H9 (cell line): ENCODE results near the gene CERK. TPM values are rescaled to one million over a fixed set of nuclear protein-coding genes. Genes with fewer than 3 reads are reported as not detected.

Experiments used
- DNase-seq: peaks from one replicate; pipeline ENCODE4 v3.0.0-alpha.2; 2017
- H2AFZ ChIP-seq: one replicate; pipeline ENCODE4 v1.6.1; 2013; ENCODE audit warnings: mild to moderate bottlenecking, low read length, control low read depth, moderate library complexity
- H2AK5ac ChIP-seq: 2 replicates; pipeline ENCODE4 v1.6.1; 2013; ENCODE audit warnings: low read length, control low read depth, mixed read lengths; ENCODE audit not compliant: insufficient read length
- H2BK120ac ChIP-seq: one replicate; pipeline ENCODE4 v1.6.1; 2013; ENCODE audit warnings: low read depth, mild to moderate bottlenecking, low read length, control low read depth, inconsistent platforms; ENCODE audit not compliant: poor library complexity, severe bottlenecking
- H2BK12ac ChIP-seq: 2 replicates; pipeline ENCODE4 v1.6.1; 2013; ENCODE audit warnings: low read length, control low read depth, mixed read lengths, low read depth; ENCODE audit not compliant: insufficient read length
- H2BK15ac ChIP-seq: 2 replicates; pipeline ENCODE4 v1.6.1; 2013; ENCODE audit warnings: low read depth, low read length, control low read depth
- H2BK20ac ChIP-seq: one replicate; pipeline ENCODE4 v1.6.1; 2013; ENCODE audit warnings: low read depth, mild to moderate bottlenecking, low read length, control low read depth, inconsistent platforms; ENCODE audit not compliant: poor library complexity, severe bottlenecking
- H2BK5ac ChIP-seq: 2 replicates; pipeline ENCODE4 v1.6.1; 2013; ENCODE audit warnings: low read length, control low read depth, mixed read lengths; ENCODE audit not compliant: insufficient read length
- H3K14ac ChIP-seq: 2 replicates; pipeline ENCODE4 v1.6.1; 2013; ENCODE audit warnings: low read length, control low read depth; ENCODE audit not compliant: insufficient read depth
- H3K18ac ChIP-seq: 2 replicates; pipeline ENCODE4 v1.6.1; 2013; ENCODE audit warnings: low read depth, mild to moderate bottlenecking, mixed read lengths, low read length, control low read depth; ENCODE audit not compliant: insufficient read length
- H3K23ac ChIP-seq: 2 replicates; pipeline ENCODE4 v1.6.1; 2013; ENCODE audit warnings: low read length, control low read depth, mixed read lengths, low read depth; ENCODE audit not compliant: insufficient read length
- H3K23me2 ChIP-seq: 2 replicates; pipeline ENCODE4 v1.6.1; 2013; ENCODE audit warnings: low read depth, mild to moderate bottlenecking, mixed read lengths, low read length, control low read depth; ENCODE audit not compliant: insufficient read length, poor library complexity, severe bottlenecking
- H3K27ac ChIP-seq: 2 replicates; pipeline ENCODE4 v1.5.1; 2013; ENCODE audit warnings: low read length, control low read depth, mixed read lengths, low read depth; ENCODE audit not compliant: insufficient read length
- H3K27me3 ChIP-seq: 2 replicates; pipeline ENCODE4 v1.6.1; 2013; ENCODE audit warnings: low read length, control low read depth, inconsistent platforms; ENCODE audit not compliant: insufficient read depth
- H3K4ac ChIP-seq: 2 replicates; pipeline ENCODE4 v1.6.1; 2013; ENCODE audit warnings: low read depth, mild to moderate bottlenecking, control low read depth, inconsistent platforms, low read length, moderate library complexity
- H3K4me1 ChIP-seq: 2 replicates; pipeline ENCODE4 v1.6.1; 2013; ENCODE audit warnings: low read length, control low read depth, inconsistent platforms; ENCODE audit not compliant: insufficient read depth
- H3K4me2 ChIP-seq: 2 replicates; pipeline ENCODE4 v1.6.1; 2013; ENCODE audit warnings: low read length, control low read depth, mixed read lengths; ENCODE audit not compliant: insufficient read length, insufficient read depth
- H3K56ac ChIP-seq: 2 replicates; pipeline ENCODE4 v1.6.1; 2013; ENCODE audit warnings: low read depth, mild to moderate bottlenecking, mixed read lengths, low read length, control low read depth; ENCODE audit not compliant: insufficient read length
- H3K79me1 ChIP-seq: 2 replicates; pipeline ENCODE4 v1.6.1; 2013; ENCODE audit warnings: low read depth, mild to moderate bottlenecking, moderate library complexity, low read length, control low read depth, inconsistent platforms; ENCODE audit not compliant: insufficient read depth, poor library complexity, severe bottlenecking
- H3K79me2 ChIP-seq: 2 replicates; pipeline ENCODE4 v1.6.1; 2013; ENCODE audit warnings: low read length, control low read depth, inconsistent platforms; ENCODE audit not compliant: insufficient read depth
- H3K9ac ChIP-seq: 2 replicates; pipeline ENCODE4 v1.6.1; 2013; ENCODE audit warnings: low read length, control low read depth, mixed read lengths; ENCODE audit not compliant: insufficient read length; ENCODE audit errors: extremely low read depth
- H3K9me3 ChIP-seq: one replicate; pipeline ENCODE4 v1.6.1; 2013; ENCODE audit warnings: low read depth, low read length, inconsistent platforms; ENCODE audit not compliant: control insufficient read depth
- H3T11ph ChIP-seq: one replicate; pipeline ENCODE4 v1.6.1; 2013; ENCODE audit warnings: mild to moderate bottlenecking, low read length, control low read depth, inconsistent platforms
- H4K20me1 ChIP-seq: one replicate; pipeline ENCODE4 v1.6.1; 2013; ENCODE audit not compliant: control insufficient read depth, insufficient read length, insufficient read depth
- H4K5ac ChIP-seq: 2 replicates; pipeline ENCODE4 v1.6.1; 2013; ENCODE audit warnings: low read depth, mild to moderate bottlenecking, mixed read lengths, low read length, control low read depth; ENCODE audit not compliant: insufficient read length
- H4K8ac ChIP-seq: replicated peaks from 2 replicates; pipeline ENCODE4 v1.6.1; 2013; ENCODE audit warnings: low read length, control low read depth, mixed read lengths, low read depth; ENCODE audit not compliant: insufficient read length
- H4K91ac ChIP-seq: 2 replicates; pipeline ENCODE4 v1.6.1; 2013; ENCODE audit warnings: low read depth, mild to moderate bottlenecking, moderate library complexity, mixed read lengths, low read length, control low read depth; ENCODE audit not compliant: insufficient read length
- H3K27ac Mint-ChIP-seq, 3 experiments: 2 replicates in 2 of 3; 3 replicates in 1 of 3; pipeline ENCODE4 v1.8.0; 2020 to 2021; ENCODE audit warnings: mixed read lengths in 3 of 3, mild to moderate bottlenecking in 1 of 3, moderate library complexity in 1 of 3
- H3K27me3 Mint-ChIP-seq: 2 replicates; pipeline ENCODE4 v1.8.0; 2021; ENCODE audit warnings: low read depth, mild to moderate bottlenecking, moderate library complexity, mixed read lengths
- H3K36me3 Mint-ChIP-seq, 3 experiments: 2 replicates in 2 of 3; 3 replicates in 1 of 3; pipeline ENCODE4 v1.8.0; 2020 to 2021; ENCODE audit warnings: low read depth in 3 of 3, mixed read lengths in 3 of 3; ENCODE audit not compliant: insufficient read depth in 1 of 3
- H3K4me1 Mint-ChIP-seq, 2 experiments: 2 replicates each; pipeline ENCODE4 v1.8.0; 2020; ENCODE audit warnings: mixed read lengths in 2 of 2
- H3K4me3 Mint-ChIP-seq, 2 experiments: 2 replicates in 1 of 2; 3 replicates in 1 of 2; pipeline ENCODE4 v1.8.0; 2020 to 2021; ENCODE audit warnings: mild to moderate bottlenecking in 2 of 2, mixed read lengths in 2 of 2, moderate library complexity in 1 of 2
- H3K9me3 Mint-ChIP-seq, 2 experiments: 2 replicates in 1 of 2; 3 replicates in 1 of 2; pipeline ENCODE4 v1.8.0; 2020; ENCODE audit warnings: mild to moderate bottlenecking in 2 of 2, mixed read lengths in 2 of 2, moderate library complexity in 1 of 2
- CTCF ChIP-seq: fragments of 200-600 bp; sonication (generic); conservative IDR thresholded peaks from 3 replicates; pipeline ENCODE4 v1.8.0; 2021; ENCODE audit warnings: antibody characterized with exemption, mild to moderate bottlenecking
- WGBS: extraction: QIAGEN DNeasy Blood & Tissue Kit; methylation state at CpG from one replicate; pipeline ENCODE4 v1.1.7; 2013; ENCODE audit warnings: missing lambda C conversion rate, low lambda C conversion rate, mixed read lengths; ENCODE audit not compliant: insufficient read length; ENCODE audit errors: extremely low coverage; 5-methylcytosine and 5-hydroxymethylcytosine counted together
- total RNA-seq: library from RNA; stranded (reverse); gene quantifications from 2 replicates; pipeline ENCODE4 v1.2.1, GENCODE V29; 2021

CERK gene
- total RNA-seq, 1 experiment from 2014 or later, result 47.1 TPM

DNA sequence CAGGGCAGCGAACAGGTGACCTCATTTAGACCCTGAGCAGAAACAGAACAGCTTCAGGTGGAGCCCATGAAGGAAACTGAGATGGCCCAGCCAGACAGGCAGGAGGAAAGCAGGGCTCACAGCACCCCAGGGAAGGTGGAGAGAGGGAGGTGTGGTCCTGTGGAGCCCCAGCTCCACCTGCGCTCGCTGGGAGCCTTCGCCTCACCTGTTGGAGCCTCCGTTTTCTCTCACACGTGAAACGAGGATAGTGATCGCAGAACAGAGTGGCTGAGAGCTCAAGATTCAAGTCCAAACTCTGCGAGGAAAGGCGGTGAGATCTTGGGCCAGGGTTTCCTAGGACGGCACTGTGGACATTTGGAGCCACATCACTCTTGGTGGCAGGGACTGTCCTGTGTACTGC is 8.6 kb upstream of the CERK start:
- Histone ChIP-seq H2BK12ac (no peak overlapping the region), H4K5ac (no peak overlapping the region), H2BK20ac (no peak overlapping the region), H3K9ac (no peak overlapping the region), H3K79me1 (no peaks in the 10 kb centered on the region), H4K91ac (no peak overlapping the region), H3K27me3 (no peaks in the 10 kb centered on the region), H4K8ac (no peak overlapping the region), H3K4ac (no peak overlapping the region), H2BK120ac (no peak overlapping the region), H3K27ac (no peak overlapping the region), H3T11ph (no peak overlapping the region), H3K9me3 (no peaks in the 10 kb centered on the region), H2BK5ac (no peak overlapping the region), H2AK5ac (no peak overlapping the region), H2BK15ac (no peak overlapping the region), H3K23ac (no peak overlapping the region), H2AFZ (no peak overlapping the region), H3K23me2 (no peaks in the 10 kb centered on the region), H3K56ac (no peak overlapping the region), H3K4me2 (no peak overlapping the region), H3K79me2 (no peaks in the 10 kb centered on the region), H4K20me1 (no peaks in the 10 kb centered on the region), H3K14ac (no peak overlapping the region), H3K18ac (no peak overlapping the region), H3K4me1 (no peaks in the 10 kb centered on the region)
- Mint-ChIP-seq H3K4me1 (no peaks in the 10 kb centered on the region), H3K27ac (no peak overlapping the region), H3K27me3 (peaks cover 42% of the 10 kb centered on the region), H3K9me3 (peaks cover 3 to 8% of the 10 kb centered on the region in 2 experiments; a peak in 3 of 5 replicates), H3K4me3 (no peak overlapping the region), H3K36me3 (no peaks in the 10 kb centered on the region)
- DNase-seq, result no peak
- no peak for TF ChIP-seq CTCF
- no CpG with 5 or more reads among the region's 11 CpGs for WGBS
